H9 (cell line): ENCODE data around the gene PPIP5K2. TPM values are rescaled to one million over a fixed set of nuclear protein-coding genes. Genes with fewer than 3 reads are reported as not detected.

ENCODE experiments used
- DNase-seq: peaks from one replicate; pipeline ENCODE4 v3.0.0-alpha.2; 2017
- H2AFZ ChIP-seq: one replicate; pipeline ENCODE4 v1.6.1; 2013; ENCODE audit warnings: mild to moderate bottlenecking, low read length, control low read depth, moderate library complexity
- H2AK5ac ChIP-seq: 2 replicates; pipeline ENCODE4 v1.6.1; 2013; ENCODE audit warnings: low read length, control low read depth, mixed read lengths; ENCODE audit not compliant: insufficient read length
- H2BK120ac ChIP-seq: one replicate; pipeline ENCODE4 v1.6.1; 2013; ENCODE audit warnings: low read depth, mild to moderate bottlenecking, low read length, control low read depth, inconsistent platforms; ENCODE audit not compliant: poor library complexity, severe bottlenecking
- H2BK12ac ChIP-seq: 2 replicates; pipeline ENCODE4 v1.6.1; 2013; ENCODE audit warnings: low read length, control low read depth, mixed read lengths, low read depth; ENCODE audit not compliant: insufficient read length
- H2BK15ac ChIP-seq: 2 replicates; pipeline ENCODE4 v1.6.1; 2013; ENCODE audit warnings: low read depth, low read length, control low read depth
- H2BK20ac ChIP-seq: one replicate; pipeline ENCODE4 v1.6.1; 2013; ENCODE audit warnings: low read depth, mild to moderate bottlenecking, low read length, control low read depth, inconsistent platforms; ENCODE audit not compliant: poor library complexity, severe bottlenecking
- H2BK5ac ChIP-seq: 2 replicates; pipeline ENCODE4 v1.6.1; 2013; ENCODE audit warnings: low read length, control low read depth, mixed read lengths; ENCODE audit not compliant: insufficient read length
- H3K14ac ChIP-seq: 2 replicates; pipeline ENCODE4 v1.6.1; 2013; ENCODE audit warnings: low read length, control low read depth; ENCODE audit not compliant: insufficient read depth
- H3K18ac ChIP-seq: 2 replicates; pipeline ENCODE4 v1.6.1; 2013; ENCODE audit warnings: low read depth, mild to moderate bottlenecking, mixed read lengths, low read length, control low read depth; ENCODE audit not compliant: insufficient read length
- H3K23ac ChIP-seq: 2 replicates; pipeline ENCODE4 v1.6.1; 2013; ENCODE audit warnings: low read length, control low read depth, mixed read lengths, low read depth; ENCODE audit not compliant: insufficient read length
- H3K23me2 ChIP-seq: 2 replicates; pipeline ENCODE4 v1.6.1; 2013; ENCODE audit warnings: low read depth, mild to moderate bottlenecking, mixed read lengths, low read length, control low read depth; ENCODE audit not compliant: insufficient read length, poor library complexity, severe bottlenecking
- H3K27ac ChIP-seq: 2 replicates; pipeline ENCODE4 v1.5.1; 2013; ENCODE audit warnings: low read length, control low read depth, mixed read lengths, low read depth; ENCODE audit not compliant: insufficient read length
- H3K27me3 ChIP-seq: 2 replicates; pipeline ENCODE4 v1.6.1; 2013; ENCODE audit warnings: low read length, control low read depth, inconsistent platforms; ENCODE audit not compliant: insufficient read depth
- H3K4ac ChIP-seq: 2 replicates; pipeline ENCODE4 v1.6.1; 2013; ENCODE audit warnings: low read depth, mild to moderate bottlenecking, control low read depth, inconsistent platforms, low read length, moderate library complexity
- H3K4me1 ChIP-seq: 2 replicates; pipeline ENCODE4 v1.6.1; 2013; ENCODE audit warnings: low read length, control low read depth, inconsistent platforms; ENCODE audit not compliant: insufficient read depth
- H3K4me2 ChIP-seq: 2 replicates; pipeline ENCODE4 v1.6.1; 2013; ENCODE audit warnings: low read length, control low read depth, mixed read lengths; ENCODE audit not compliant: insufficient read length, insufficient read depth
- H3K56ac ChIP-seq: 2 replicates; pipeline ENCODE4 v1.6.1; 2013; ENCODE audit warnings: low read depth, mild to moderate bottlenecking, mixed read lengths, low read length, control low read depth; ENCODE audit not compliant: insufficient read length
- H3K79me1 ChIP-seq: 2 replicates; pipeline ENCODE4 v1.6.1; 2013; ENCODE audit warnings: low read depth, mild to moderate bottlenecking, moderate library complexity, low read length, control low read depth, inconsistent platforms; ENCODE audit not compliant: insufficient read depth, poor library complexity, severe bottlenecking
- H3K79me2 ChIP-seq: 2 replicates; pipeline ENCODE4 v1.6.1; 2013; ENCODE audit warnings: low read length, control low read depth, inconsistent platforms; ENCODE audit not compliant: insufficient read depth
- H3K9ac ChIP-seq: 2 replicates; pipeline ENCODE4 v1.6.1; 2013; ENCODE audit warnings: low read length, control low read depth, mixed read lengths; ENCODE audit not compliant: insufficient read length; ENCODE audit errors: extremely low read depth
- H3K9me3 ChIP-seq: one replicate; pipeline ENCODE4 v1.6.1; 2013; ENCODE audit warnings: low read depth, low read length, inconsistent platforms; ENCODE audit not compliant: control insufficient read depth
- H3T11ph ChIP-seq: one replicate; pipeline ENCODE4 v1.6.1; 2013; ENCODE audit warnings: mild to moderate bottlenecking, low read length, control low read depth, inconsistent platforms
- H4K20me1 ChIP-seq: one replicate; pipeline ENCODE4 v1.6.1; 2013; ENCODE audit not compliant: control insufficient read depth, insufficient read length, insufficient read depth
- H4K5ac ChIP-seq: 2 replicates; pipeline ENCODE4 v1.6.1; 2013; ENCODE audit warnings: low read depth, mild to moderate bottlenecking, mixed read lengths, low read length, control low read depth; ENCODE audit not compliant: insufficient read length
- H4K8ac ChIP-seq: replicated peaks from 2 replicates; pipeline ENCODE4 v1.6.1; 2013; ENCODE audit warnings: low read length, control low read depth, mixed read lengths, low read depth; ENCODE audit not compliant: insufficient read length
- H4K91ac ChIP-seq: 2 replicates; pipeline ENCODE4 v1.6.1; 2013; ENCODE audit warnings: low read depth, mild to moderate bottlenecking, moderate library complexity, mixed read lengths, low read length, control low read depth; ENCODE audit not compliant: insufficient read length
- H3K27ac Mint-ChIP-seq, 3 experiments: 2 replicates in 2 of 3; 3 replicates in 1 of 3; pipeline ENCODE4 v1.8.0; 2020 to 2021; ENCODE audit warnings: mixed read lengths in 3 of 3, mild to moderate bottlenecking in 1 of 3, moderate library complexity in 1 of 3
- H3K27me3 Mint-ChIP-seq: 2 replicates; pipeline ENCODE4 v1.8.0; 2021; ENCODE audit warnings: low read depth, mild to moderate bottlenecking, moderate library complexity, mixed read lengths
- H3K36me3 Mint-ChIP-seq, 3 experiments: 2 replicates in 2 of 3; 3 replicates in 1 of 3; pipeline ENCODE4 v1.8.0; 2020 to 2021; ENCODE audit warnings: low read depth in 3 of 3, mixed read lengths in 3 of 3; ENCODE audit not compliant: insufficient read depth in 1 of 3
- H3K4me1 Mint-ChIP-seq, 2 experiments: 2 replicates each; pipeline ENCODE4 v1.8.0; 2020; ENCODE audit warnings: mixed read lengths in 2 of 2
- H3K4me3 Mint-ChIP-seq, 2 experiments: 2 replicates in 1 of 2; 3 replicates in 1 of 2; pipeline ENCODE4 v1.8.0; 2020 to 2021; ENCODE audit warnings: mild to moderate bottlenecking in 2 of 2, mixed read lengths in 2 of 2, moderate library complexity in 1 of 2
- H3K9me3 Mint-ChIP-seq, 2 experiments: 2 replicates in 1 of 2; 3 replicates in 1 of 2; pipeline ENCODE4 v1.8.0; 2020; ENCODE audit warnings: mild to moderate bottlenecking in 2 of 2, mixed read lengths in 2 of 2, moderate library complexity in 1 of 2
- WGBS: extraction: QIAGEN DNeasy Blood & Tissue Kit; methylation state at CpG from one replicate; pipeline ENCODE4 v1.1.7; 2013; ENCODE audit warnings: missing lambda C conversion rate, low lambda C conversion rate, mixed read lengths; ENCODE audit not compliant: insufficient read length; ENCODE audit errors: extremely low coverage; 5-methylcytosine and 5-hydroxymethylcytosine counted together
- total RNA-seq: library from RNA; stranded (reverse); gene quantifications from 2 replicates; pipeline ENCODE4 v1.2.1, GENCODE V29; 2021
- TF ChIP-seq, protein P1 (sequence below): fragments of 200-600 bp; sonication (generic); conservative IDR thresholded peaks from 3 replicates; pipeline ENCODE4 v1.8.0; 2021; ENCODE audit warnings: antibody characterized with exemption, mild to moderate bottlenecking

The PPIP5K2 gene
- total RNA-seq, 1 experiment from 2014 or later, result 43.8 TPM

DNA sequence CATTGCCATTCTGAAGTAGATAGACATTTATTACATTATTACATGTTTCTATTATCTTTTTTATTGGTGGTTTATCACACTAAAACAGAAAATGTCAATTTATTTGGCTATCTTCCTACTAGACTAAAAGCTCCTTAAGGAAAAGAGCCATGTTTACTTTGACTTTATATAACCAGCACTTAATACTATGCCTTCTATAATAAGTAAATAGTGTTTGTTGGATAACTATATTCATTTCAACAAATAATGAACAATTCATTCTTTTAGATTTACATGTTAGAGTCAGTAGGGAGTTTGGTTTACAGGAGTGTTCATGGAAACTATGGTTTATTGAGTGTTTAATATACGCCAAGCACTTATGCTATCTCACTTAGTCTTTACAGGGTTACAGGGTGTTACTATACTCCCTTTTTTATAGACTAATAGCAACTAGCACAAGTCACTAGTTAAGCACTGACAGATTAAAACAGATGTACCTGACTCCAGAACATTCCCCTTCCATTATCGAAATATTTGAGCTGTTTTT lies 7.3 kb downstream of the PPIP5K2 start:
- H2BK15ac ChIP-seq, result no peak overlapping the region
- H3K4me2 ChIP-seq, result no peak overlapping the region
- no peaks in the 10 kb centered on the region for H4K20me1 ChIP-seq
- Mint-ChIP-seq H3K27ac (no peak overlapping the region), H3K27me3 (no peaks in the 10 kb centered on the region), H3K4me1 (no peaks in the 10 kb centered on the region), H3K9me3 (no peaks in the 10 kb centered on the region), H3K4me3 (no peak overlapping the region), H3K36me3 (peaks cover 0 to 2% (median 0%) of the 10 kb centered on the region in 3 experiments; a peak in 1 of 7 replicates)
- no peaks in the 10 kb centered on the region for H3K4me1 ChIP-seq
- DNase-seq, result no peak
- H3K23me2 ChIP-seq, result no peaks in the 10 kb centered on the region
- no peak overlapping the region for H3K23ac ChIP-seq
- no peak overlapping the region for H3K27ac ChIP-seq
- H3K27me3 ChIP-seq, result no peaks in the 10 kb centered on the region
- H4K5ac ChIP-seq, result no peak overlapping the region
- no peak overlapping the region for H3K56ac ChIP-seq
- no peak overlapping the region for H2BK5ac ChIP-seq
- H3T11ph ChIP-seq, result no peak overlapping the region
- WGBS, result no CpG with 5 or more reads among the region's 2 CpGs
- H3K18ac ChIP-seq, result no peak overlapping the region
- TF ChIP-seq, protein P1, sequence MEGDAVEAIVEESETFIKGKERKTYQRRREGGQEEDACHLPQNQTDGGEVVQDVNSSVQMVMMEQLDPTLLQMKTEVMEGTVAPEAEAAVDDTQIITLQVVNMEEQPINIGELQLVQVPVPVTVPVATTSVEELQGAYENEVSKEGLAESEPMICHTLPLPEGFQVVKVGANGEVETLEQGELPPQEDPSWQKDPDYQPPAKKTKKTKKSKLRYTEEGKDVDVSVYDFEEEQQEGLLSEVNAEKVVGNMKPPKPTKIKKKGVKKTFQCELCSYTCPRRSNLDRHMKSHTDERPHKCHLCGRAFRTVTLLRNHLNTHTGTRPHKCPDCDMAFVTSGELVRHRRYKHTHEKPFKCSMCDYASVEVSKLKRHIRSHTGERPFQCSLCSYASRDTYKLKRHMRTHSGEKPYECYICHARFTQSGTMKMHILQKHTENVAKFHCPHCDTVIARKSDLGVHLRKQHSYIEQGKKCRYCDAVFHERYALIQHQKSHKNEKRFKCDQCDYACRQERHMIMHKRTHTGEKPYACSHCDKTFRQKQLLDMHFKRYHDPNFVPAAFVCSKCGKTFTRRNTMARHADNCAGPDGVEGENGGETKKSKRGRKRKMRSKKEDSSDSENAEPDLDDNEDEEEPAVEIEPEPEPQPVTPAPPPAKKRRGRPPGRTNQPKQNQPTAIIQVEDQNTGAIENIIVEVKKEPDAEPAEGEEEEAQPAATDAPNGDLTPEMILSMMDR, result no peak
- no peak overlapping the region for H2BK20ac ChIP-seq
- H2BK120ac ChIP-seq, result no peak overlapping the region
- no peak overlapping the region for H3K14ac ChIP-seq
- H3K9ac ChIP-seq, result no peak overlapping the region
- H3K79me2 ChIP-seq, result no peaks in the 10 kb centered on the region
- H3K9me3 ChIP-seq, result no peaks in the 10 kb centered on the region
- no peak overlapping the region for H2AK5ac ChIP-seq
- H2AFZ ChIP-seq, result no peak overlapping the region
- no peak overlapping the region for H4K8ac ChIP-seq
- H4K91ac ChIP-seq, result no peak overlapping the region
- no peak overlapping the region for H3K4ac ChIP-seq
- no peak overlapping the region for H2BK12ac ChIP-seq
- no peaks in the 10 kb centered on the region for H3K79me1 ChIP-seq
